HepG2 (cell line): ENCODE data around the gene LTB4R. TPM values are rescaled to one million over a fixed set of nuclear protein-coding genes. Genes with fewer than 3 reads are reported as not detected.

Experiments
- CCAR2 ChIP-seq: fragments of 200-400 bp; formaldehyde crosslinking; optimal IDR thresholded peaks from 2 replicates; pipeline ENCODE3; 2018; ENCODE audit warnings: low read depth, mild to moderate bottlenecking, low read length, moderate library complexity
- CSRNP1 ChIP-seq: sonication (generic); formaldehyde crosslinking; IDR thresholded peaks from 2 replicates; pipeline ENCODE4 v1.8.1; 2023; ENCODE audit warnings: mild to moderate bottlenecking, missing genetic modification reagents
- EED ChIP-seq: sonication (generic); formaldehyde crosslinking; IDR thresholded peaks from 2 replicates; pipeline ENCODE4 v1.5.0; 2020; ENCODE audit warnings: mild to moderate bottlenecking, missing genetic modification reagents
- FOSL1 ChIP-seq: sonication (generic); formaldehyde crosslinking; IDR thresholded peaks from 2 replicates; pipeline ENCODE4 v1.9.0; 2021; ENCODE audit warnings: missing genetic modification reagents, borderline replicate concordance
- HBP1 ChIP-seq: IDR thresholded peaks from 2 replicates; pipeline ENCODE4 v1.6.1; 2016; ENCODE audit warnings: low read depth, control low read depth
- HDAC6 ChIP-seq: fragments of 200-600 bp; sonication (generic); IDR thresholded peaks from 2 replicates; pipeline ENCODE4 v1.7.0; 2017; ENCODE audit warnings: mild to moderate bottlenecking, antibody characterized with exemption, low read length, low read depth
- HNF4A ChIP-seq: sonication (generic); formaldehyde crosslinking; IDR thresholded peaks from 2 replicates; pipeline ENCODE4 v1.4.0; 2020; ENCODE audit warnings: missing genetic modification reagents
- JUND ChIP-seq: sonication (generic); formaldehyde crosslinking; IDR thresholded peaks from 2 replicates; pipeline ENCODE4 v1.8.0; 2022; ENCODE audit warnings: mild to moderate bottlenecking, missing genetic modification reagents
- LCORL ChIP-seq, 2 experiments: fragments of 450-650 bp in 1 of 2; sonication (generic) in 1 of 2; formaldehyde crosslinking in 1 of 2; IDR thresholded peaks; 2 replicates each; pipeline versions ENCODE4 v1.5.0 to v1.6.1; 2017 to 2020; ENCODE audit warnings: antibody characterized with exemption in 1 of 2, missing genetic modification reagents in 1 of 2
- MEIS1 ChIP-seq: sonication (generic); formaldehyde crosslinking; IDR thresholded peaks from 2 replicates; pipeline ENCODE4 v1.9.0; 2021; ENCODE audit warnings: mild to moderate bottlenecking, missing genetic modification reagents, moderate library complexity, borderline replicate concordance
- MIER3 ChIP-seq: IDR thresholded peaks from 2 replicates; pipeline ENCODE4 v1.6.1; 2016; ENCODE audit warnings: missing compliant biosample characterization, borderline replicate concordance
- MTF2 ChIP-seq: sonication (generic); formaldehyde crosslinking; IDR thresholded peaks from 2 replicates; pipeline ENCODE4 v1.5.0; 2020; ENCODE audit warnings: missing genetic modification reagents, borderline replicate concordance
- MYNN ChIP-seq: sonication (generic); formaldehyde crosslinking; IDR thresholded peaks from 2 replicates; pipeline ENCODE4 v1.4.0; 2020; ENCODE audit warnings: mild to moderate bottlenecking, low read depth, missing genetic modification reagents
- RFX5 ChIP-seq: IDR thresholded peaks from 2 replicates; pipeline ENCODE4 v1.6.1; 2011; ENCODE audit warnings: low read depth, low read length, improper control_type of control experiment
- SETDB1 ChIP-seq: sonication (generic); formaldehyde crosslinking; IDR thresholded peaks from 2 replicates; pipeline ENCODE4 v1.5.1; 2020; ENCODE audit warnings: missing genetic modification reagents, mild to moderate bottlenecking, borderline replicate concordance
- SIX1 ChIP-seq: sonication (generic); formaldehyde crosslinking; IDR thresholded peaks from 2 replicates; pipeline ENCODE4 v1.4.0; 2020; ENCODE audit warnings: missing genetic modification reagents, borderline replicate concordance
- ZNF10 ChIP-seq: sonication (generic); formaldehyde crosslinking; IDR thresholded peaks from 2 replicates; pipeline ENCODE4 v1.4.0; 2020; ENCODE audit warnings: mild to moderate bottlenecking, low read depth, missing genetic modification reagents, borderline replicate concordance
- ZNF138 ChIP-seq: sonication (generic); formaldehyde crosslinking; IDR thresholded peaks from 2 replicates; pipeline ENCODE4 v1.5.0; 2020; ENCODE audit warnings: mild to moderate bottlenecking, low read depth, missing genetic modification reagents
- ZNF282 ChIP-seq: fragments of 450-650 bp; IDR thresholded peaks from 2 replicates; pipeline ENCODE4 v1.6.1; 2018; ENCODE audit not compliant: partially characterized antibody
- ZNF343 ChIP-seq: sonication (generic); formaldehyde crosslinking; IDR thresholded peaks from 2 replicates; pipeline ENCODE4 v1.4.0; 2020; ENCODE audit warnings: mild to moderate bottlenecking, missing genetic modification reagents
- ZNF432 ChIP-seq: sonication (generic); formaldehyde crosslinking; IDR thresholded peaks from 2 replicates; pipeline ENCODE4 v1.5.0; 2020; ENCODE audit warnings: missing genetic modification reagents, mild to moderate bottlenecking, borderline replicate concordance
- ZNF496 ChIP-seq: sonication (generic); formaldehyde crosslinking; IDR thresholded peaks from 2 replicates; pipeline ENCODE4 v1.8.1; 2023; ENCODE audit warnings: mild to moderate bottlenecking, moderate library complexity, missing genetic modification reagents; ENCODE audit not compliant: insufficient replicate concordance
- polyA plus RNA-seq, 8 experiments: library from polyadenylated mRNA; depleted of rRNA in 3 of 8; stranded (reverse) in 7 of 8; unstranded in 1 of 8; fragments of >200 nt; fragmentation: Illumina TruSeq in 4 of 8; extraction: Trizol in 4 of 8; gene quantifications; 2 replicates each; pipeline versions ENCODE4 v1.2.1 to v1.2.3, GENCODE V29; 2011 to 2016; ENCODE audit warnings: low read depth in 4 of 8, missing spikeins in 1 of 8, mixed read lengths in 1 of 8; ENCODE audit not compliant: insufficient read depth in 1 of 8
- total RNA-seq, 5 experiments: library from RNA; depleted of rRNA; stranded (reverse); fragments of >200 nt; fragmentation: Illumina TruSeq; extraction: Trizol; gene quantifications; 2 replicates each; pipeline ENCODE4 v1.2.3, GENCODE V29; 2016; ENCODE audit warnings: low read depth in 1 of 5
- TF ChIP-seq, protein P1 (sequence below): IDR thresholded peaks from 2 replicates; pipeline ENCODE4 v1.6.1; 2016; ENCODE audit warnings: missing genetic modification reagents, missing compliant biosample characterization
- TF ChIP-seq, protein P2 (sequence below): sonication (generic); formaldehyde crosslinking; conservative IDR thresholded peaks from 2 replicates; pipeline ENCODE4 v1.4.0; 2020; ENCODE audit warnings: missing genetic modification reagents

LTB4R gene
- total and polyA plus RNA-seq, 2 of the 13 experiments (the other 11 are each of a cell fraction or from before 2014, with no cell fraction given) = 3.2 to 8.2 TPM

DNA sequence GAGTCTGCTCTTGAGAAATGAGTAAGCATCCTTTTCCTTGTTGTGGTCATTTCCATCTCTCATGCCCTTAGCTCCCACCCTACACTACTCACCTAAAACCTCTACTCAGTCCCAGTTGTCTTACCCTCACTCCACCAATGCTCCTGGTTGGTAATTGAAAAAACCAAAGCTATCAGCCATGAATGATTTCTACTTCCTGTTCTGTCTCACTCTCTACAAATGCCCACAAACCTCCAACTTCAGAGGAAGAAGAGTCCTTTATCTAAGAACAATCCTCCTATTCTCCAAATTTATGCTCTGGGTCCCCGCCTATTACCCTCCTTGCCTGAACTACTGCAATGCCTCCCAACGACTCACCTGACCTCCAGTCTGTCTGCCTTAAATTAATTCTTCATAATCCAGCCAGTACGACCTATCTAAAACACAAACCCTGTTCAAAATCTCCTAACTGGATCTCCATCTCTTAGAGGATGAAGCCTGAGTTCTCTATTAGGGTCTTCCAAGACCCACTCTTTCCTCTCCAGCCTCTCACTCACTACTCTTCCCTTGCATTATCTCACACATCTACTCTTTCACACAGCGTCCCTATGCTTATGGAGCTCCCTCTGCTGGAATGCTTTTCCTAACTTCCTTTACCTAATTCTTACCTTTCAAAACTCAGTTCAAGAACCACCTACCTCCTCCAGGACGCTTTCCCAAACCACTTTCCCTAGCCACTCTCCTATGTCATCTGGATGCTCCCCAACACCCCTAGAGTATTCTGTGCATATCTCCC is 13.9 kb upstream of the LTB4R start (continued):
- TF ChIP-seq, protein P1, sequence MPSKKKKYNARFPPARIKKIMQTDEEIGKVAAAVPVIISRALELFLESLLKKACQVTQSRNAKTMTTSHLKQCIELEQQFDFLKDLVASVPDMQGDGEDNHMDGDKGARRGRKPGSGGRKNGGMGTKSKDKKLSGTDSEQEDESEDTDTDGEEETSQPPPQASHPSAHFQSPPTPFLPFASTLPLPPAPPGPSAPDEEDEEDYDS (CRISPR knock-in tag) = peak; percentile 62
- TF ChIP-seq CCAR2 = peak; percentile 78
- TF ChIP-seq, protein P2, sequence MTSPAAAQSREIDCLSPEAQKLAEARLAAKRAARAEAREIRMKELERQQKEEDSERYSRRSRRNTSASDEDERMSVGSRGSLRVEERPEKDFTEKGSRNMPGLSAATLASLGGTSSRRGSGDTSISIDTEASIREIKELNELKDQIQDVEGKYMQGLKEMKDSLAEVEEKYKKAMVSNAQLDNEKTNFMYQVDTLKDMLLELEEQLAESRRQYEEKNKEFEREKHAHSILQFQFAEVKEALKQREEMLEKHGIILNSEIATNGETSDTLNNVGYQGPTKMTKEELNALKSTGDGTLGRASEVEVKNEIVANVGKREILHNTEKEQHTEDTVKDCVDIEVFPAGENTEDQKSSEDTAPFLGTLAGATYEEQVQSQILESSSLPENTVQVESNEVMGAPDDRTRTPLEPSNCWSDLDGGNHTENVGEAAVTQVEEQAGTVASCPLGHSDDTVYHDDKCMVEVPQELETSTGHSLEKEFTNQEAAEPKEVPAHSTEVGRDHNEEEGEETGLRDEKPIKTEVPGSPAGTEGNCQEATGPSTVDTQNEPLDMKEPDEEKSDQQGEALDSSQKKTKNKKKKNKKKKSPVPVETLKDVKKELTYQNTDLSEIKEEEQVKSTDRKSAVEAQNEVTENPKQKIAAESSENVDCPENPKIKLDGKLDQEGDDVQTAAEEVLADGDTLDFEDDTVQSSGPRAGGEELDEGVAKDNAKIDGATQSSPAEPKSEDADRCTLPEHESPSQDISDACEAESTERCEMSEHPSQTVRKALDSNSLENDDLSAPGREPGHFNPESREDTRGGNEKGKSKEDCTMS = no peak
- TF ChIP-seq ZNF10 = no peak
- 0 out of 2 replicates have a peak, but pooled peaks have one; percentile 32 for TF ChIP-seq MEIS1
- TF ChIP-seq JUND = no peak
- TF ChIP-seq LCORL (IDR thresholded peaks at IDR 0.05) = no peak; the same call in 1 of the 2 replicates
- peak; percentile 65; the same call in 1 of the 2 replicates for TF ChIP-seq LCORL (CRISPR knock-in tag; IDR thresholded peaks at IDR 0.05)
- no peak for TF ChIP-seq CSRNP1 (CRISPR knock-in tag)
- TF ChIP-seq FOSL1 (CRISPR knock-in tag) = no peak
- TF ChIP-seq ZNF343 (CRISPR knock-in tag) = no peak
- no peak for TF ChIP-seq HDAC6
- TF ChIP-seq RFX5 = no peak
- 0 out of 2 replicates have a peak, but pooled peaks have one; percentile 36 for TF ChIP-seq SIX1 (CRISPR knock-in tag)
- TF ChIP-seq ZNF496 = no peak
- no peak for TF ChIP-seq SETDB1 (CRISPR knock-in tag)
- TF ChIP-seq MTF2 = no peak
- TF ChIP-seq ZNF282 = peak; percentile 6
- peak; percentile 78; the same call in 1 of the 2 replicates for TF ChIP-seq MIER3 (CRISPR knock-in tag)
- no peak for TF ChIP-seq MYNN (CRISPR knock-in tag)
- no peak for TF ChIP-seq ZNF138 (CRISPR knock-in tag)
- TF ChIP-seq EED (CRISPR knock-in tag) = no peak
- no peak for TF ChIP-seq ZNF432 (CRISPR knock-in tag)
- TF ChIP-seq HNF4A (CRISPR knock-in tag) = 0 out of 2 replicates have a peak, but pooled peaks have one; percentile 4
- 0 out of 2 replicates have a peak, but pooled peaks have one; percentile 61 for TF ChIP-seq HBP1 (CRISPR knock-in tag)
